Measurements from ENCODE around the gene PARP9. TPM values are rescaled to one million over a fixed set of nuclear protein-coding genes. Genes with fewer than 3 reads are reported as not detected.

Gene PARP9
- 0.89 TPM for polyA plus RNA-seq (2013, experiment 1 of 2)
- polyA plus RNA-seq (2013, experiment 2 of 2), result 0.82 TPM

DNA sequence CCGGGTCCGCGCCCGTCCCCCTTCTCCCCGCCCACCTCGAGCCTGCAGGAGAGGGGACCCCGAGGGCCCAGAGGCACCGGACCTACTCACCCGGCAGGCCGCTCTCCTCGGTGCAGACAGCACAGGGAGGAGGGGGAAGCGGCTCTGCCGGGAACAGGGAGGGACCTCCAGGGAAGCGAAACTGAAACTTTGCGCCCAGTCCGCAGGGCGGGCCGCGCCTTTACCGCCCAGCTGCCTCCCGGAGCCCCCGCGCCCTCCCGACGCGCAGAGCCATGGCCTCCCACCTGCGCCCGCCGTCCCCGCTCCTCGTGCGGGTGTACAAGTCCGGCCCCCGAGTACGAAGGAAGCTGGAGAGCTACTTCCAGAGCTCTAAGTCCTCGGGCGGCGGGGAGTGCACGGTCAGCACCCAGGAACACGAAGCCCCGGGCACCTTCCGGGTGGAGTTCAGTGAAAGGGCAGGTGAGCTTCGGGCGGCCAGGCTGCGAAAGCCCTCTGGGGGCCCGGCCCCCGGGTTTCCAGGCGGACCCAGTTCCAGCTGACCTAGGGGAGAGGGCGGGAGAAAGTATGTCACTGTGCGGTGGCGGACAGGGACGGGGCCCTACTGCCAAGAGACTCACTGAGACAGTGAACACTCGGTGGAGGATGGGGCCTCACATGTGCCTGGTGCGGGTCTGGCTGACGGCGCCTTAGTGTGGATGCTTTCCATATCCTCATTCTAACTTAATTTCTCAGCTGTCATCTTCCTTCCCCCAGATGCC, at the start of gene PARP9, which contains the start of gene DTX3L:
Gene PARP9 (minus strand): TSS at position 146 of the 758 bp plus-strand sequence. CDS start 4,680 bp downstream, outside the sequence.
Gene DTX3L (plus strand): TSS at position 184 of the 758 bp plus-strand sequence. CDS start 89 bp downstream, at position 273.
- Histone ChIP-seq H3K14ac (ENCODE audit: low read length) (no peak within 1 kb of the TSS), H2AFZ (ENCODE audit: low read length) (peak within 1 kb of the TSS; percentile 100), H4K8ac (ENCODE audit: low read depth, low read length) (no peak within 1 kb of the TSS), H3K9me3 (replicated peaks in 1 of 2; ENCODE audit: control insufficient read depth in 2 of 2, insufficient read depth in 1 of 2, low read depth in 1 of 2, low read length in 2 of 2) (no peaks in the 10 kb centered on the region), H2BK120ac (ENCODE audit: low read depth, low read length) (peak within 1 kb of the TSS; percentile 52), H3K27ac (replicated peaks; ENCODE audit: low read length) (no peak within 1 kb of the TSS), H3K4me2 (ENCODE audit: insufficient read depth, low read length, poor library complexity, severe bottlenecking) (peak within 1 kb of the TSS; percentile 84), H3K23ac (ENCODE audit: low read depth, low read length, poor library complexity) (peak within 1 kb of the TSS; percentile 95), H3K79me1 (ENCODE audit: low read depth, low read length) (no peaks in the 10 kb centered on the region), H3K4ac (ENCODE audit: low read length) (no peak within 1 kb of the TSS), H3K18ac (ENCODE audit: low read length) (peak within 1 kb of the TSS; percentile 96), H3K4me3 (ENCODE audit: low read length in 2 of 2) (peak within 1 kb of the TSS; percentile 77 to 79), H2BK15ac (ENCODE audit: low read length) (peak within 1 kb of the TSS; percentile 99), H4K91ac (ENCODE audit: low read depth, low read length, poor library complexity) (peak within 1 kb of the TSS; percentile 90), H2AK5ac (ENCODE audit: low read depth, low read length) (no peak within 1 kb of the TSS), H3K36me3 (replicated peaks in 1 of 2; ENCODE audit: control insufficient read depth in 2 of 2, insufficient read depth in 2 of 2, low read length in 2 of 2) (peaks cover 0 to 36% of the 10 kb centered on the region in 2 donors), H3K4me1 (ENCODE audit: control insufficient read depth in 2 of 2, insufficient read depth in 1 of 2, low read depth in 1 of 2, low read length in 2 of 2) (peaks cover 1 to 4% of the 10 kb centered on the region in 2 donors), H2BK12ac (ENCODE audit: low read length) (no peak within 1 kb of the TSS), H3K27me3 (ENCODE audit: control insufficient read depth in 3 of 3, insufficient read depth in 3 of 3, low read depth in 1 of 3, low read length in 3 of 3) (no peaks in the 10 kb centered on the region), H3K9ac (ENCODE audit: low read depth, low read length, poor library complexity) (peak within 1 kb of the TSS; percentile 78), H2BK5ac (ENCODE audit: low read length) (no peak within 1 kb of the TSS)
- DNase-seq (ENCODE audit: low spot score), result peak; percentile 37
- WGBS, 2 donors (ENCODE audit: extremely low coverage in 2 of 2, insufficient read length in 2 of 2, insufficient replicate concordance in 1 of 2), result no CpG with 5 or more reads among the region's 56 CpGs

DNA sequence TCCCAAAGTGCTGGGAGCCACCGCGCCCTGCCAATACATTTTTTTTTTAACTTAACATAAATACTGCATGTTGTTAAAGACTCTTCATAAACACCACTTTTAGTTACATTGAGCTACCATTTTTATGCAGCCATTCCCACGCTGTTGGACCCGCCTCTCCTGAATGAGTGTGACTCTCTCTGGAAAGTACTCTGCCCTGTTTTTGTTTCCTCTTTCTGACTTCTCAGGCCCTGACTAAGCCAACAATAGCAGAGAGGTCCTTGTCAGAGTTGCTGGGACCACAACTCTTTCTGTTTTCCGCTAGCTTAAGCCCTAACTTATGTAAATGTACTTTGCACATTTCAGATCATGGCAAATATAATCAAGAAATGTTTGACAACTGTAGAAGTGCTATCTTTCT, 48.6 kb upstream of the PARP9 start:
- Histone ChIP-seq H2BK15ac (ENCODE audit: low read length) (no peak overlapping the region), H3K4me1 (ENCODE audit: control insufficient read depth in 2 of 2, insufficient read depth in 1 of 2, low read depth in 1 of 2, low read length in 2 of 2) (peaks cover 0 to 3% of the 10 kb centered on the region in 2 donors), H2AK5ac (ENCODE audit: low read depth, low read length) (no peak overlapping the region), H2BK120ac (ENCODE audit: low read depth, low read length) (no peak overlapping the region), H3K4me3 (ENCODE audit: low read length in 2 of 2) (no peak overlapping the region), H2AFZ (ENCODE audit: low read length) (no peak overlapping the region), H4K8ac (ENCODE audit: low read depth, low read length) (no peak overlapping the region), H3K79me1 (ENCODE audit: low read depth, low read length) (no peaks in the 10 kb centered on the region), H3K4ac (ENCODE audit: low read length) (no peak overlapping the region), H3K9ac (ENCODE audit: low read depth, low read length, poor library complexity) (no peak overlapping the region), H4K91ac (ENCODE audit: low read depth, low read length, poor library complexity) (no peak overlapping the region), H2BK5ac (ENCODE audit: low read length) (no peak overlapping the region), H2BK12ac (ENCODE audit: low read length) (no peak overlapping the region), H3K9me3 (replicated peaks in 1 of 2; ENCODE audit: control insufficient read depth in 2 of 2, insufficient read depth in 1 of 2, low read depth in 1 of 2, low read length in 2 of 2) (no peaks in the 10 kb centered on the region), H3K14ac (ENCODE audit: low read length) (no peak overlapping the region), H3K23ac (ENCODE audit: low read depth, low read length, poor library complexity) (no peak overlapping the region), H3K36me3 (replicated peaks in 1 of 2; ENCODE audit: control insufficient read depth in 2 of 2, insufficient read depth in 2 of 2, low read length in 2 of 2) (no peaks in the 10 kb centered on the region), H3K27ac (replicated peaks; ENCODE audit: low read length) (no peak overlapping the region), H3K27me3 (ENCODE audit: control insufficient read depth in 3 of 3, insufficient read depth in 3 of 3, low read depth in 1 of 3, low read length in 3 of 3) (peaks cover 0 to 2% (median 0%) of the 10 kb centered on the region in 3 experiments), H3K4me2 (ENCODE audit: insufficient read depth, low read length, poor library complexity, severe bottlenecking) (no peak overlapping the region), H3K18ac (ENCODE audit: low read length) (no peak overlapping the region)
- no peak for DNase-seq (ENCODE audit: low spot score)
- WGBS, 2 donors (ENCODE audit: extremely low coverage in 2 of 2, insufficient read length in 2 of 2, insufficient replicate concordance in 1 of 2), result no CpG with 5 or more reads among the region's 5 CpGs

- Histone ChIP-seq H3K9me3 (replicated peaks in 1 of 2; ENCODE audit: control insufficient read depth in 2 of 2, insufficient read depth in 1 of 2, low read depth in 1 of 2, low read length in 2 of 2) (no peaks in the 10 kb centered on the region), H3K4me2 (ENCODE audit: insufficient read depth, low read length, poor library complexity, severe bottlenecking) (no peak overlapping the region), H4K91ac (ENCODE audit: low read depth, low read length, poor library complexity) (no peak overlapping the region), H2BK120ac (ENCODE audit: low read depth, low read length) (no peak overlapping the region), H3K4me3 (ENCODE audit: low read length in 2 of 2) (no peak overlapping the region), H3K9ac (ENCODE audit: low read depth, low read length, poor library complexity) (no peak overlapping the region), H3K79me1 (ENCODE audit: low read depth, low read length) (no peaks in the 10 kb centered on the region), H3K23ac (ENCODE audit: low read depth, low read length, poor library complexity) (no peak overlapping the region), H2BK15ac (ENCODE audit: low read length) (no peak overlapping the region), H3K4ac (ENCODE audit: low read length) (no peak overlapping the region), H3K4me1 (ENCODE audit: control insufficient read depth in 2 of 2, insufficient read depth in 1 of 2, low read depth in 1 of 2, low read length in 2 of 2) (no peaks in the 10 kb centered on the region), H3K27ac (replicated peaks; ENCODE audit: low read length) (no peak overlapping the region), H2AFZ (ENCODE audit: low read length) (no peak overlapping the region), H2AK5ac (ENCODE audit: low read depth, low read length) (no peak overlapping the region), H2BK5ac (ENCODE audit: low read length) (no peak overlapping the region), H4K8ac (ENCODE audit: low read depth, low read length) (no peak overlapping the region), H3K36me3 (replicated peaks in 1 of 2; ENCODE audit: control insufficient read depth in 2 of 2, insufficient read depth in 2 of 2, low read length in 2 of 2) (no peaks in the 10 kb centered on the region), H3K18ac (ENCODE audit: low read length) (no peak overlapping the region), H3K14ac (ENCODE audit: low read length) (no peak overlapping the region), H2BK12ac (ENCODE audit: low read length) (no peak overlapping the region), H3K27me3 (ENCODE audit: control insufficient read depth in 3 of 3, insufficient read depth in 3 of 3, low read depth in 1 of 3, low read length in 3 of 3) (peaks cover 0 to 16% (median 0%) of the 10 kb centered on the region in 3 experiments)
- WGBS, 2 donors (ENCODE audit: extremely low coverage in 2 of 2, insufficient read length in 2 of 2, insufficient replicate concordance in 1 of 2), result no CpG with 5 or more reads among the region's 7 CpGs
- no peak for DNase-seq (ENCODE audit: low spot score)
Measured at GRCh38 chr3:122609798-122610559, 45.9 kb upstream of the PARP9 start.

- Histone ChIP-seq H3K27ac (replicated peaks; ENCODE audit: low read length) (no peak overlapping the region), H2BK12ac (ENCODE audit: low read length) (no peak overlapping the region), H3K23ac (ENCODE audit: low read depth, low read length, poor library complexity) (no peak overlapping the region), H3K36me3 (replicated peaks in 1 of 2; ENCODE audit: control insufficient read depth in 2 of 2, insufficient read depth in 2 of 2, low read length in 2 of 2) (no peaks in the 10 kb centered on the region), H2BK5ac (ENCODE audit: low read length) (no peak overlapping the region), H3K14ac (ENCODE audit: low read length) (no peak overlapping the region), H3K4me2 (ENCODE audit: insufficient read depth, low read length, poor library complexity, severe bottlenecking) (no peak overlapping the region), H3K4me1 (ENCODE audit: control insufficient read depth in 2 of 2, insufficient read depth in 1 of 2, low read depth in 1 of 2, low read length in 2 of 2) (no peaks in the 10 kb centered on the region), H2BK120ac (ENCODE audit: low read depth, low read length) (no peak overlapping the region), H3K4me3 (ENCODE audit: low read length in 2 of 2) (no peak overlapping the region), H3K79me1 (ENCODE audit: low read depth, low read length) (no peaks in the 10 kb centered on the region), H2AFZ (ENCODE audit: low read length) (no peak overlapping the region), H3K9me3 (replicated peaks in 1 of 2; ENCODE audit: control insufficient read depth in 2 of 2, insufficient read depth in 1 of 2, low read depth in 1 of 2, low read length in 2 of 2) (no peaks in the 10 kb centered on the region), H4K8ac (ENCODE audit: low read depth, low read length) (no peak overlapping the region), H4K91ac (ENCODE audit: low read depth, low read length, poor library complexity) (no peak overlapping the region), H3K9ac (ENCODE audit: low read depth, low read length, poor library complexity) (no peak overlapping the region), H3K18ac (ENCODE audit: low read length) (no peak overlapping the region), H2AK5ac (ENCODE audit: low read depth, low read length) (no peak overlapping the region), H2BK15ac (ENCODE audit: low read length) (no peak overlapping the region), H3K27me3 (ENCODE audit: control insufficient read depth in 3 of 3, insufficient read depth in 3 of 3, low read depth in 1 of 3, low read length in 3 of 3) (peaks cover 0 to 16% (median 0%) of the 10 kb centered on the region in 3 experiments), H3K4ac (ENCODE audit: low read length) (no peak overlapping the region)
- DNase-seq (ENCODE audit: low spot score), result no peak
- no CpG with 5 or more reads among the region's 1 CpG for whole genome bisulfite sequencing, 2 donors (ENCODE audit: extremely low coverage in 2 of 2, insufficient read length in 2 of 2, insufficient replicate concordance in 1 of 2)
Measured at GRCh38 chr3:122608916-122609315, 44.8 kb upstream of the PARP9 start.

Data from neuronal stem cell (in vitro differentiated cells).